NCI-H1694 (cell line): Measurements from ENCODE around the gene SST.

ENCODE experiments used
- DNase-seq: peaks from one replicate; lab custom pipeline; 2025; lab: John Stamatoyannopoulos, UW

SST gene

GRCh38 chr3:187629711-187630110 lies 40.5 kb downstream of the SST start:
- no peak for DNase-seq

GRCh38 chr3:187628169-187628568 lies 42.0 kb downstream of the SST start:
- no peak for DNase-seq

GRCh38 chr3:187626581-187626980 lies 43.6 kb downstream of the SST start:
- no peak for DNase-seq

DNA sequence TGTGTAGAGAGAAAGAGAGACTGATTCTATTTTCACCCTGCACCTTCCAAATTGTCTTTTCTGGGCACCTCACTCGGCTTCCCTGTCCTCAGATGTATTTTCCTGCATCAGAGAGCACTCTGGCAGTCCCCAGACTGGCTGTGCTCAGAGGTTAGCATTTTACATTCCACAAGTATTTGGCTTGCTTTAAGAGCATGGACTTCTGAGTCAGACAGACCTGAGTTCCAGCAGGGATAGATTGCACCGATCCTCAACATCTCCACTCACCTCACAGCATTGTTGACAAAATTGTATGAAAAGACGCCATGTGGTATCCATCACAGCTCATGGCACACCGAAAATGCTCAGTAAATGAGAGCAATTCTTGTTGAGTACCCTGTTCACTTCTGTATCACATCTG lies 45.6 kb downstream of the SST start:
- no peak for DNase-seq

- DNase-seq = no peak
Observed at GRCh38 chr3:187623285-187623814, 46.8 kb downstream of the SST start.

GRCh38 chr3:187621881-187622280 lies 48.3 kb downstream of the SST start:
- no peak for DNase-seq

DNA sequence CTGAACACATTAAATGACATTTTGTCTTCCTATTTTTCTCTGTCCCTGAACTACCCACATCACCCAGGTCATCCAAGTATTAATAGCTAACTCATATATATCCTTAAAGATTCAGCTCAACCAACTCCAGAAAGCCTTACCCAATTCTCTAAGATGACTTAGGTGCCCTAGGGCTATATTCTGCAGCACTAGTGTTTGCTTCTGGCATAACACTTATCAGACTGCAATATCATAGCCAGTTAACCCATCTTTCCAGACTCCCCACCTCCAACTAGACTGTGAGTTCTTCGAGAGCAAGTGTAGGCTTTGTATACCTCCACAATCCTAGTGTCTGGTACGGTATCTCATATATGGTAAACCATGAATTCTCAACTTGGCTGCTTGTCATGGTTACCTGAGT lies 50.7 kb downstream of the SST start:
- DNase-seq = no peak
